ENCODE data around the gene ZBTB21.

ZBTB21 gene

DNA sequence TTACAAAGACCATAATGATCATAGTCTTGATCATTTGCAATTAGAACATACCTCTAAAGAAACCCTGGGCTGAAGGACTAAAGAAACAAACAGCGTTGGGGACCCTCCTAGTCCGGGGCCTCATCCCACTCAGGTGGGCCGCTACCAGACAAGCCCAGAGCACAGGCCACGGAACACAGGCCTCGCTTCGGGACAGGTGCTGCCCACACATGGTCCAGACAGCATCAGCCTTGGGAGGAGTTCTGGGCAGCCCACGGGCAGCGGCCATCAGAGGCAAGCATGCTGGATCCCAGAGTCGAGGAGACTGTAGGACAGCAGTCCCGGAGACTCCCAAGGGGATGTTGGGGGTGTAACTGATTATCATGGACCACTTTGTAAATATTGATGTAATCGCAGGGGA, 61.3 kb downstream of the ZBTB21 start:
- no peak for DNase-seq

DNA sequence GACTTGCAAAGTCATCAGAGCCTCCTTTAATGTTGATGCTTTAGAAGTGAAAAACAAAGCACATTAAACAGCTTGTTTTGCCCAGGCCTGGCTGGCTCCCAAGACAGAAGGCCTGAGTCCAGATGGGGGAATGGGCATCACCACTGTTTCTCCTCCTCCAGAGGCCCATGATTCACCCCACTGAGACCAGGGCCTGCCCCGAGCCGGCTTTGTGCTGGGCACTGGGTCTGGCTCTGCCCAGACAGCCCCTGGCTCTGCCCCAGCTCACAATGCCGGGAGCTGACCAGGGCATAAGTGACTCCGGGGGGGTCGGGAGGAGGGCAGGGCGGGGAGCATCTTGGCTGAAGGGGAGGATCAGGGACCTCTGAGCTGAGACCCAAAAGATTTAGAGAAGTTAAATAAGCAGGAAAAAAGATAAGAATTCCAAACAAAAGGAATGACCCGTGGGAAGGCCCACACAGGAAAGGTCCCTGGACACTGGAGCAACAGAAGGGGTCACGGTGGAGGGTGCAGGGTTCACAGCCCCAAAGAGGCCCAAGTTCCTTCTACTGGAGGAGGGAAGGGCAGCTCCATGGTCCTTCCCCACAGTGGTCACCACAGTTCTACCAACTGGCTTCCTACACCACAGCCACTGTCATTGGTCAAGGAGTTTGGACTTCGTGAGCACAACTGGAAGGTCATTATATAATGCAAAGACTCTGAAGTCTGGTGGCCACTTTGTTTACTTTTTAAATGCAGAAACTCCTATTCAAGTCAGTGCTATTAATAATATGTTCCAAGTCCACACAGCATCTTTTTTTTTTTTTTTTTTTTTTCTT, 61.9 kb downstream of the ZBTB21 start:
- no peak for DNase-seq

DNA sequence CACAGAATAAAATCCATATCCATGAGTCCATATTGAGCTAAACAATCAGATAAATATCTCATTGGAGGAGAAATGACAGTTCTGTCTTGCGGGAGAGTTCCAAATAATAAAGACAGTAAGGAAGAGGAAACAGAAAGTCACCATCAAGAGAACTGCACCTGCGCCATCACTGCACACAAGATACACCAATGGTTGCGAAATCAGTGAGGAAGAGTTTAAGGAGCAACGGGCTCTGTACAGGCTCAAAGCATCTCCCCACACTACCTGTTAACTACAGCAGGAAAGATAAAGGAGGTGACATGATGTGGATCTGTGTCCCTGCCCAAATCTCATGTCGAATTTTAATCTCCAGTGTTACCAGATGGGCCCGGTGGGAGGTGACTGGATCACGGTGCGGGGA, 64.2 kb downstream of the ZBTB21 start:
- no peak for DNase-seq

DNA sequence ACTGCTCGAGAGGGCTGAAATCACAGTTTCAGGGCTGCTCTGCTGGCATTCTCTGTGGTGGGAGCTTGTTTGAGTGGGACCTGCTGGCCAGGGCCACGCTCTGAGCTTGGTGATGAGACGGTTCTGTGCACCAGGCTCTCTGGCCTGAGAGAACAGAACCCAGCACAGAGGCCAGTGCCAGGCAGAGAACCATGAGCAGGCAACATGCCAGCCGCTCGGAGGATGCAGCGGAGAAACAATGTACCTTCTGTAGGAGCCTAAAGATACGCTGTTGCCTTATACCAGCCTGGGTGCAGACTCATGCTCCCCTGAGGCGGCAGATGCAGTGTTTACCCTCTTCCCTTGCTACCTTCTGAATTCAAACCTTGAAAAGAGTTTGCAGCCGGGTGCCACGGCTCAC, 66.3 kb downstream of the ZBTB21 start:
- DNase-seq = no peak

DNA sequence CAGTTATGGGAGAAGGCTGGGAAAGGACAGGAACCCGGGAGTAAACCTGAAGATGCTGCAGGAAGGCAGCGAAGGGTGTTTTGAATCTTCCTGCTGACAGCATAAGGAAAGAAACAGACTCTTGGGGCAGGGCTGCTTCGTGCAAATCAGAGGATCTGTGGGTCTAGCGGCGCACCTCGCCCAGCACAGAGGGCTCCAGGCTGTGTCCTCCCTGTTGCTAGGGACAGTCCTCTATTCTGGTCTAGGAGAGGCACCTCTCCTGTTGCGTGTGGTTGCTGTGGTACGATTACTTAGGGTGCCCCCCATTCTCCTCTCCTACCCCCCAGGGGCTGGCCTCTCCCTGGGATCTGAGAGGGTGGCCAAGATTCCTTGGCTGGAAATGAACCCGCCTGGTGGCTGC, 67.7 kb downstream of the ZBTB21 start:
- no peak for DNase-seq

DNA sequence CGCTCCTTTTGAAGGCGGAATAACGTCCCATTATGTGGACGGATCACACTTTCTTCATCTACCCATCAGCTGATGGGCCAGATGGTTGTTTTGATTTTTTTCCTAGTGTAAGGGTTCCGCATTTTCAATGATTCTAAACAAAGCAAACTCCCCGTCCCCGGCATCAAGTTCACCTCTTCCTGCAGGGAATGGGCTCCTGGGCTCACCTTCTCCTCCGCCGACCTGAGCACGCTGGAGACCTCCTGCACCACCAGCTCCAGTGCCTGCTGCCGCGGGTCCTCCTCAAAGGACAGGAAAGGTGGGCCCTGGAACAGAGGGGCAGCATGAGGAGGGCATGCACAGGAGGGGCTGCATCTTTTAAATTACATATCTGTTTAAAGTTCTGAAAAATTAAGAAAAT, 68.2 kb downstream of the ZBTB21 start:
- no peak for DNase-seq

DNA sequence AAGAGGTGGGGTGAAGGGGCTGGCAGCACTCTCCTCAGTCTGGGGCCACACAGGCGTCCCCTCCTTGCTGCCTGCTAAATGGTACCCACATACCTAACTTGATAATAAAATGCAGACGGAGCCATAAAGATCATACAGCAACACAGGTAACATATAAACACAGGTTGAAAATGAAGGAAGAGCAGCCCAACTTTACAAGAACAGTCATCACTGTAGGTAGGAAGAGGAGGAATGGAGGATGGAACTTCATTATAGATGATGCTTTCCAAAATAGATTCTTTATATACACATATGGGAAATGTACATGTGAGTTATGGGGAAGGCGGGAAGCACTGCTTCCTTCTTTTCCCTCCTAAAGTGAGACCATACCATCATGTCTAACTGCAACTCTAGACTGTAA, 69.7 kb downstream of the ZBTB21 start:
- DNase-seq = no peak

DNA sequence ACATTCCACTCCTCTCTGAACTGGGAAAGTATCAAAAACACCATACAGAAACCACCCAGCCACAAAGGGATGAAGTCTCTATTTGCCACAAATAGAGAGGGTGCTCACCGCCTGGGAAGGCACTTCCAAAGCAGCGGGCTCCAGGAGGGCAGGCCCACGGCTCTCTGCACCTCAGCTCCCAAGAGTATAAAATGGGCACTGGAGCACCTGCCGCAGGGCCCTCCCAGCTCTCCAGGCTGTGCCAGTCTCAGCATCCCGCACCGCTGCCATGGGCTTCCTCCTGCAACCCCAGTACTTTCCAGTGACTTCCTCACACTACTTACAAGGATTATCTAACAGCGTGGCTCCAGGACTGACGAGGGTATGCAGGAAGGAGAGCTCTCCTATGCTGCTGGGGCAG, 70.8 kb downstream of the ZBTB21 start:
- DNase-seq = no peak

All from activated CD4-positive, alpha-beta T cell treated with anti-CD3 and anti-CD28 coated beads for 1 hour (primary cell).